Measurements from ENCODE around the gene ZNF621.

- TF ChIP-seq EP300 (IDR thresholded peaks at IDR 0.05) (no peak), CTCF (IDR thresholded peaks at IDR 0.05) (no peak), POLR2AphosphoS5 (IDR thresholded peaks at IDR 0.05) (no peak), POLR2A (IDR thresholded peaks at IDR 0.05) (no peak)
These were observed 979 bp upstream of the ZNF621 start for GRCh38 chr3:40523781-40524180.
